Type B pancreatic cell (in vitro differentiated cells): ENCODE measurements around the gene SMARCC1. TPM values are rescaled to one million over a fixed set of nuclear protein-coding genes. Genes with fewer than 3 reads are reported as not detected.

Experiments used
- DNase-seq: peaks from one replicate; pipeline ENCODE4 v3.0.0; 2021; ENCODE audit warnings: mixed read lengths; ENCODE audit not compliant: unreplicated experiment; ENCODE audit errors: extremely low spot score
- H3K27ac Mint-ChIP-seq: 2 replicates; pipeline ENCODE4 v1.8.0; 2021; ENCODE audit warnings: mild to moderate bottlenecking, mixed read lengths
- H3K27me3 Mint-ChIP-seq: 2 replicates; pipeline ENCODE4 v1.8.0; 2021; ENCODE audit warnings: mixed read lengths
- H3K36me3 Mint-ChIP-seq: 2 replicates; pipeline ENCODE4 v1.8.0; 2021; ENCODE audit warnings: mixed read lengths
- H3K4me1 Mint-ChIP-seq: one replicate; pipeline ENCODE4 v1.8.0; 2021; ENCODE audit warnings: mixed read lengths; ENCODE audit not compliant: unreplicated experiment
- H3K4me3 Mint-ChIP-seq: 2 replicates; pipeline ENCODE4 v1.8.0; 2021; ENCODE audit warnings: mild to moderate bottlenecking, mixed read lengths
- H3K9me3 Mint-ChIP-seq: 2 replicates; pipeline ENCODE4 v1.8.0; 2021; ENCODE audit warnings: mixed read lengths
- CTCF ChIP-seq: fragments of 200-600 bp; sonication (generic); conservative IDR thresholded peaks from 2 replicates; pipeline ENCODE4 v1.5.0; 2021; ENCODE audit warnings: antibody characterized with exemption, mild to moderate bottlenecking
- total RNA-seq: library from RNA; stranded (reverse); gene quantifications from 2 replicates; pipeline ENCODE4 v1.2.1, GENCODE V29; 2021; ENCODE audit warnings: low replicate concordance

Gene SMARCC1
- total RNA-seq, 1 donor from 2014 or later = 200 TPM

DNA sequence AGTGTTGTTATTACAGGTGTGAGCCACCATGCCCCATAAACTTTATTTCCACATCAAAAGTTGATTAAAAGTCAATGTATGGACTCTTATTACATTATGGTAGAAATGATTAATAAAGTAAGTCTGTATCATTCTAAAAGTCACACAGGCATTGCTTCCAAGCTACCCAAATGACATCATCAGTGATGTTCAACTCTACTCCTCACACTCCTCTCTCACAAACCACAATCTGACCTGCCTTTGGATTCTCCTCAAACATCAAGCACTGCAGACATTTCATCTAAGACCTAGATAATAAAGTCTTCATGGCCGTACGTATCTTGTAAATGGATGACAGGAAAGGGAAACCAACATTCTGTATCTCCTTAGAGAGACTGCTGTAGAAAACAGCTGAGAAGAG is 68.0 kb downstream of the SMARCC1 start:
- Mint-ChIP-seq H3K36me3 (peaks cover 48% of the 10 kb centered on the region), H3K27me3 (no peaks in the 10 kb centered on the region), H3K4me1 (no peaks in the 10 kb centered on the region), H3K9me3 (no peaks in the 10 kb centered on the region), H3K4me3 (no peak overlapping the region), H3K27ac (no peak overlapping the region)
- DNase-seq = no peak
- TF ChIP-seq CTCF = no peak

DNA sequence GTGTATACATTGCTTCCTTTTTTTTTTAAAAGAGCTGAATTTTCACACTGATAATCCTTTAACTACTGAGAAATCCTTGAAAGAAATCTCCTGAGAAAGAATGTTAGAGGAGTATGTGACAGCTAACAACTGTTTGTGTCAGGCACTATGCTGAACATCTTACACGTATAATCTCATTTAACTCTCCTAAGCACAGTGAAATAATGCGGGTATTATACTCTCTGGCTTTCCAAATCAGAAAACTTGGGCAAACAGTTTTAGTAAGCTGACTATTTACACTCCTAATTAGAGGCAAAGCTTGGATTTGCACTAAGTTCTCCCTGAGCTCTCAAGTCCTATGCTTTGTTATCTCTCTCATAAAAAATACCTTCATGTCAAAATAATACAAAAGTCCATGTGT is 69.3 kb downstream of the SMARCC1 start:
- Mint-ChIP-seq H3K27me3 (no peaks in the 10 kb centered on the region), H3K4me1 (no peaks in the 10 kb centered on the region), H3K36me3 (peaks cover 46% of the 10 kb centered on the region), H3K9me3 (no peaks in the 10 kb centered on the region), H3K27ac (peak overlapping the region; percentile 60), H3K4me3 (no peak overlapping the region)
- no peak for TF ChIP-seq CTCF
- no peak for DNase-seq

GRCh38 chr3:47711596-47711995 is 70.1 kb downstream of the SMARCC1 start:
- no peak for TF ChIP-seq CTCF
- no peaks in the 10 kb centered on the region for H3K4me1 Mint-ChIP-seq
- peaks cover 43% of the 10 kb centered on the region for H3K36me3 Mint-ChIP-seq
- no peak overlapping the region for H3K4me3 Mint-ChIP-seq
- no peak for DNase-seq
- H3K9me3 Mint-ChIP-seq = no peaks in the 10 kb centered on the region
- H3K27me3 Mint-ChIP-seq = no peaks in the 10 kb centered on the region
- peak overlapping the region; percentile 75 for H3K27ac Mint-ChIP-seq

DNA sequence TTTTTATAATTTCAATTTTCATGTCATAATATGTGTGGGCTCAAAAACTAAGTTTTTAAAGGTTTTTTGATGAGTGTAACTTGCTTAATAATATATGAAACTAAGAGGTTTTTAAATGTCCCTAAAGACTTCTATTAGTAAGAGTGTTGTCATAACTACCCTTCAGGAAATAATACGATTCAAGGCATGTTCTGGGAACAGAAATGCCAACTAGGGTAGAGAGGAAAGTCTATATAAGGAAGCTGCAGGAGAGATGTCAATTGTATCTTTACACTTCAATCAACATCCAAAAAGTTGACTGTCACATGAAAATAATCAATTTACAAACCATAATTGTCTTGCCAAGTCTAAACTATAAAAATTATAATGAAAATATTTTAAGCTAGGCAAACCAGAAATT is 76.3 kb downstream of the SMARCC1 start:
- H3K36me3 Mint-ChIP-seq = peaks cover 23% of the 10 kb centered on the region
- H3K27me3 Mint-ChIP-seq = no peaks in the 10 kb centered on the region
- no peak overlapping the region for H3K4me3 Mint-ChIP-seq
- no peak for TF ChIP-seq CTCF
- no peak overlapping the region for H3K27ac Mint-ChIP-seq
- no peaks in the 10 kb centered on the region for H3K9me3 Mint-ChIP-seq
- H3K4me1 Mint-ChIP-seq = peaks cover 7% of the 10 kb centered on the region
- no peak for DNase-seq

- peak overlapping the region; percentile 21 for H3K4me3 Mint-ChIP-seq
- peaks cover 17% of the 10 kb centered on the region for H3K36me3 Mint-ChIP-seq
- H3K27me3 Mint-ChIP-seq = no peaks in the 10 kb centered on the region
- H3K9me3 Mint-ChIP-seq = no peaks in the 10 kb centered on the region
- H3K27ac Mint-ChIP-seq = peak overlapping the region; percentile 89
- DNase-seq = no peak
- H3K4me1 Mint-ChIP-seq = peaks cover 7% of the 10 kb centered on the region
- TF ChIP-seq CTCF = no peak
Observed at GRCh38 chr3:47704237-47704612, 77.5 kb downstream of the SMARCC1 start.

GRCh38 chr3:47701388-47701787 is 80.3 kb downstream of the SMARCC1 start:
- no peak overlapping the region for H3K27ac Mint-ChIP-seq
- no peaks in the 10 kb centered on the region for H3K27me3 Mint-ChIP-seq
- H3K9me3 Mint-ChIP-seq = no peaks in the 10 kb centered on the region
- H3K4me1 Mint-ChIP-seq = peaks cover 7% of the 10 kb centered on the region
- DNase-seq = no peak
- TF ChIP-seq CTCF = no peak
- H3K36me3 Mint-ChIP-seq = peaks cover 15% of the 10 kb centered on the region
- H3K4me3 Mint-ChIP-seq = no peak overlapping the region
